HepG2 (cell line): ENCODE results near the gene SMCO4. TPM values are rescaled to one million over a fixed set of nuclear protein-coding genes. Genes with fewer than 3 reads are reported as not detected.

Source experiments
- CHCHD3 ChIP-seq: sonication (generic); formaldehyde crosslinking; IDR thresholded peaks from 2 replicates; pipeline ENCODE4 v1.8.0; 2022; ENCODE audit warnings: mild to moderate bottlenecking, missing genetic modification reagents, moderate library complexity
- GATA4 ChIP-seq: sonication (generic); IDR thresholded peaks from 2 replicates; pipeline ENCODE4 v1.6.1; 2016; ENCODE audit warnings: antibody characterized with exemption, low read depth, borderline replicate concordance
- HES4 ChIP-seq: sonication (generic); formaldehyde crosslinking; IDR thresholded peaks from 2 replicates; pipeline ENCODE4 v1.9.0; 2021; ENCODE audit warnings: mild to moderate bottlenecking, missing genetic modification reagents, borderline replicate concordance
- NAIF1 ChIP-seq: sonication (generic); formaldehyde crosslinking; IDR thresholded peaks from 2 replicates; pipeline ENCODE4 v1.5.0; 2020; ENCODE audit warnings: mild to moderate bottlenecking, missing genetic modification reagents, borderline replicate concordance
- NFKB2 ChIP-seq: sonication (generic); formaldehyde crosslinking; IDR thresholded peaks from 2 replicates; pipeline ENCODE4 v1.4.0; 2020; ENCODE audit warnings: missing genetic modification reagents, borderline replicate concordance
- NPAS2 ChIP-seq: sonication (generic); formaldehyde crosslinking; IDR thresholded peaks from 2 replicates; pipeline ENCODE4 v1.8.0; 2022; ENCODE audit warnings: mild to moderate bottlenecking, missing genetic modification reagents, borderline replicate concordance
- PCBP2 ChIP-seq: fragments of 200-400 bp; formaldehyde crosslinking; optimal IDR thresholded peaks from 2 replicates; pipeline ENCODE3; 2018; ENCODE audit warnings: low read length, low read depth; ENCODE audit not compliant: poor library complexity, severe bottlenecking
- PITX1 ChIP-seq: sonication (generic); formaldehyde crosslinking; IDR thresholded peaks from 2 replicates; pipeline ENCODE4 v1.5.1; 2020; ENCODE audit warnings: mild to moderate bottlenecking, missing genetic modification reagents
- RCOR2 ChIP-seq: IDR thresholded peaks from 2 replicates; pipeline ENCODE4 v1.6.1; 2016; ENCODE audit warnings: missing biosample characterization, missing genetic modification reagents
- SALL2 ChIP-seq: sonication (generic); formaldehyde crosslinking; IDR thresholded peaks from 2 replicates; pipeline ENCODE4 v1.8.1; 2023; ENCODE audit warnings: mild to moderate bottlenecking, missing genetic modification reagents, inconsistent platforms
- SRSF1 ChIP-seq: fragments of 200-400 bp; formaldehyde crosslinking; optimal IDR thresholded peaks from 2 replicates; pipeline ENCODE3; 2017; ENCODE audit warnings: mild to moderate bottlenecking, low read depth, low read length, moderate library complexity
- TAF1 ChIP-seq: sonication (generic); formaldehyde crosslinking; IDR thresholded peaks from 2 replicates; pipeline ENCODE4 v1.4.0; 2020; ENCODE audit warnings: missing genetic modification reagents
- TFDP1 ChIP-seq: IDR thresholded peaks from 2 replicates; pipeline ENCODE4 v1.6.1; 2016; ENCODE audit warnings: missing compliant biosample characterization, missing genetic modification reagents, borderline replicate concordance
- TOE1 ChIP-seq: sonication (generic); formaldehyde crosslinking; IDR thresholded peaks from 2 replicates; pipeline ENCODE4 v1.4.0; 2020; ENCODE audit warnings: mild to moderate bottlenecking, missing genetic modification reagents
- ZNF296 ChIP-seq: sonication (generic); formaldehyde crosslinking; conservative IDR thresholded peaks from 2 replicates; pipeline ENCODE4 v1.5.0; 2020; ENCODE audit warnings: mild to moderate bottlenecking, missing genetic modification reagents
- ZNF33B ChIP-seq: sonication (generic); formaldehyde crosslinking; IDR thresholded peaks from 2 replicates; pipeline ENCODE4 v1.5.1; 2020; ENCODE audit warnings: mild to moderate bottlenecking, missing genetic modification reagents
- ZSCAN12 ChIP-seq: sonication (generic); formaldehyde crosslinking; IDR thresholded peaks from 2 replicates; pipeline ENCODE4 v1.9.0; 2021; ENCODE audit warnings: mild to moderate bottlenecking, missing genetic modification reagents
- polyA plus RNA-seq, 8 experiments: library from polyadenylated mRNA; depleted of rRNA in 3 of 8; stranded (reverse) in 7 of 8; unstranded in 1 of 8; fragments of >200 nt; fragmentation: Illumina TruSeq in 4 of 8; extraction: Trizol in 4 of 8; gene quantifications; 2 replicates each; pipeline versions ENCODE4 v1.2.1 to v1.2.3, GENCODE V29; 2011 to 2016; ENCODE audit warnings: low read depth in 4 of 8, missing spikeins in 1 of 8, mixed read lengths in 1 of 8; ENCODE audit not compliant: insufficient read depth in 1 of 8
- total RNA-seq, 5 experiments: library from RNA; depleted of rRNA; stranded (reverse); fragments of >200 nt; fragmentation: Illumina TruSeq; extraction: Trizol; gene quantifications; 2 replicates each; pipeline ENCODE4 v1.2.3, GENCODE V29; 2016; ENCODE audit warnings: low read depth in 1 of 5
- TF ChIP-seq, protein P1 (sequence below): sonication (generic); formaldehyde crosslinking; IDR thresholded peaks from 2 replicates; pipeline ENCODE4 v1.4.0; 2020; ENCODE audit warnings: mild to moderate bottlenecking, missing genetic modification reagents, borderline replicate concordance
- TF ChIP-seq, protein P2 (sequence below): IDR thresholded peaks from 2 replicates; pipeline ENCODE4 v1.6.1; 2012; ENCODE audit warnings: inconsistent platforms
- TF ChIP-seq, protein P3 (sequence below): sonication (generic); formaldehyde crosslinking; IDR thresholded peaks from 2 replicates; pipeline ENCODE4 v1.5.1; 2020; ENCODE audit warnings: mild to moderate bottlenecking, missing genetic modification reagents, moderate library complexity
- TF ChIP-seq, protein P4 (sequence below): sonication (generic); formaldehyde crosslinking; IDR thresholded peaks from 2 replicates; pipeline ENCODE4 v1.5.1; 2020; ENCODE audit warnings: missing genetic modification reagents, mild to moderate bottlenecking, borderline replicate concordance

The SMCO4 gene
- total and polyA plus RNA-seq, 2 of the 13 experiments (the other 11 are each of a cell fraction or from before 2014, with no cell fraction given): 10.6 to 28.5 TPM

DNA sequence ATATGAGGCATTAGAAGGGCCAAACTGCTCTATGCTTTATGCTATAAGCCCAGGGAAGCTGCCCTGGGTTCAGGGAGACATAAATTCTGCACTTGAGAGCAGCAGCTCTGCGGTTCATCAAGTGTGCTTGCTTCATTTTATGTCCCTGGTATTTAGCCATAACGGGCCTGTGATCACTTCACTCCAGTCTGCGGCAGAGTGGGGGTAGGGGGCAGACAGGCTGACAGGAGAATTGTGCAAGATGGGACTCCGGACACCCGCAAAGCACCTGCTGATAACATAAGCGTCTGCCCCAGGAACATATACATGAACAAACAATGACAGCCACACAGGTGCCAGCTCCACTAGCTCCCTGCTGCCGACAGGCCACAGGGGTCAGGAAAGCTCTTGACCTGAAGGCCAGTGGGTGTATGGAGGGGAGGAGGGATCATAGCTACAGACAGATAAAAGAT, 56.1 kb downstream of the SMCO4 start (continued):
- TF ChIP-seq, protein P1, sequence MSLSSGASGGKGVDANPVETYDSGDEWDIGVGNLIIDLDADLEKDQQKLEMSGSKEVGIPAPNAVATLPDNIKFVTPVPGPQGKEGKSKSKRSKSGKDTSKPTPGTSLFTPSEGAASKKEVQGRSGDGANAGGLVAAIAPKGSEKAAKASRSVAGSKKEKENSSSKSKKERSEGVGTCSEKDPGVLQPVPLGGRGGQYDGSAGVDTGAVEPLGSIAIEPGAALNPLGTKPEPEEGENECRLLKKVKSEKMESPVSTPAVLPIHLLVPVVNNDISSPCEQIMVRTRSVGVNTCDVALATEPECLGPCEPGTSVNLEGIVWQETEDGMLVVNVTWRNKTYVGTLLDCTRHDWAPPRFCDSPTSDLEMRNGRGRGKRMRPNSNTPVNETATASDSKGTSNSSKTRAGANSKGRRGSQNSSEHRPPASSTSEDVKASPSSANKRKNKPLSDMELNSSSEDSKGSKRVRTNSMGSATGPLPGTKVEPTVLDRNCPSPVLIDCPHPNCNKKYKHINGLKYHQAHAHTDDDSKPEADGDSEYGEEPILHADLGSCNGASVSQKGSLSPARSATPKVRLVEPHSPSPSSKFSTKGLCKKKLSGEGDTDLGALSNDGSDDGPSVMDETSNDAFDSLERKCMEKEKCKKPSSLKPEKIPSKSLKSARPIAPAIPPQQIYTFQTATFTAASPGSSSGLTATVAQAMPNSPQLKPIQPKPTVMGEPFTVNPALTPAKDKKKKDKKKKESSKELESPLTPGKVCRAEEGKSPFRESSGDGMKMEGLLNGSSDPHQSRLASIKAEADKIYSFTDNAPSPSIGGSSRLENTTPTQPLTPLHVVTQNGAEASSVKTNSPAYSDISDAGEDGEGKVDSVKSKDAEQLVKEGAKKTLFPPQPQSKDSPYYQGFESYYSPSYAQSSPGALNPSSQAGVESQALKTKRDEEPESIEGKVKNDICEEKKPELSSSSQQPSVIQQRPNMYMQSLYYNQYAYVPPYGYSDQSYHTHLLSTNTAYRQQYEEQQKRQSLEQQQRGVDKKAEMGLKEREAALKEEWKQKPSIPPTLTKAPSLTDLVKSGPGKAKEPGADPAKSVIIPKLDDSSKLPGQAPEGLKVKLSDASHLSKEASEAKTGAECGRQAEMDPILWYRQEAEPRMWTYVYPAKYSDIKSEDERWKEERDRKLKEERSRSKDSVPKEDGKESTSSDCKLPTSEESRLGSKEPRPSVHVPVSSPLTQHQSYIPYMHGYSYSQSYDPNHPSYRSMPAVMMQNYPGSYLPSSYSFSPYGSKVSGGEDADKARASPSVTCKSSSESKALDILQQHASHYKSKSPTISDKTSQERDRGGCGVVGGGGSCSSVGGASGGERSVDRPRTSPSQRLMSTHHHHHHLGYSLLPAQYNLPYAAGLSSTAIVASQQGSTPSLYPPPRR (CRISPR knock-in tag): peak; percentile 98
- TF ChIP-seq, protein P2, sequence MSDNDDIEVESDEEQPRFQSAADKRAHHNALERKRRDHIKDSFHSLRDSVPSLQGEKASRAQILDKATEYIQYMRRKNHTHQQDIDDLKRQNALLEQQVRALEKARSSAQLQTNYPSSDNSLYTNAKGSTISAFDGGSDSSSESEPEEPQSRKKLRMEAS: peak; percentile 74
- TF ChIP-seq GATA4 (peak; percentile 89), RCOR2 (CRISPR knock-in tag) (peak; percentile 72; the same call in 1 of the 2 replicates), PITX1 (CRISPR knock-in tag) (peak; percentile 97), ZNF296 (CRISPR knock-in tag) (no peak), HES4 (no peak), TFDP1 (no peak), ZNF33B (CRISPR knock-in tag) (0 out of 2 replicates have a peak, but pooled peaks have one; percentile 71), TAF1 (CRISPR knock-in tag) (no peak), PCBP2 (no peak), NPAS2 (CRISPR knock-in tag) (no peak), NAIF1 (CRISPR knock-in tag) (peak; percentile 71; the same call in 1 of the 2 replicates), TOE1 (CRISPR knock-in tag) (no peak), ZSCAN12 (CRISPR knock-in tag) (no peak), SRSF1 (no peak), NFKB2 (peak; percentile 69; the same call in 1 of the 2 replicates), SALL2 (CRISPR knock-in tag) (peak; percentile 71), CHCHD3 (CRISPR knock-in tag) (no peak)
- TF ChIP-seq, protein P3, sequence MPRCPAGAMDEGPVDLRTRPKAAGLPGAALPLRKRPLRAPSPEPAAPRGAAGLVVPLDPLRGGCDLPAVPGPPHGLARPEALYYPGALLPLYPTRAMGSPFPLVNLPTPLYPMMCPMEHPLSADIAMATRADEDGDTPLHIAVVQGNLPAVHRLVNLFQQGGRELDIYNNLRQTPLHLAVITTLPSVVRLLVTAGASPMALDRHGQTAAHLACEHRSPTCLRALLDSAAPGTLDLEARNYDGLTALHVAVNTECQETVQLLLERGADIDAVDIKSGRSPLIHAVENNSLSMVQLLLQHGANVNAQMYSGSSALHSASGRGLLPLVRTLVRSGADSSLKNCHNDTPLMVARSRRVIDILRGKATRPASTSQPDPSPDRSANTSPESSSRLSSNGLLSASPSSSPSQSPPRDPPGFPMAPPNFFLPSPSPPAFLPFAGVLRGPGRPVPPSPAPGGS (CRISPR knock-in tag): no peak
- TF ChIP-seq, protein P4, sequence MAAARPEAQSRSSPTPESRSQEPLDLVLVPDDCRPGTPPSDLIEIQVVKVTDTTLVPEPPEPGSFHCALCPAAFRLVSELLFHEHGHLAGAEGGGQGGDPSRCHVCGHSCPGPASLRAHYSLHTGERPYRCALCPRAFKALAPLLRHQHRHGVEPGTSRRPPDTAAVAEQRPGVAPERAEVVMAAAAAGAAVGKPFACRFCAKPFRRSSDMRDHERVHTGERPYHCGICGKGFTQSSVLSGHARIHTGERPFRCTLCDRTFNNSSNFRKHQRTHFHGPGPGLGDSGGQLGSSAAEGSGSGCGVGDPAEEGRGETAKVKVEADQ (CRISPR knock-in tag): peak; percentile 51; the same call in 1 of the 2 replicates
